Vagina (tissue), 2 donors: ENCODE measurements around the gene TMPRSS3. TPM values are rescaled to one million over a fixed set of nuclear protein-coding genes. Genes with fewer than 3 reads are reported as not detected.

Experiments
- DNase-seq, 2 donors: peaks; one replicate each; pipeline ENCODE4 v3.0.0-alpha.2; 2017; ENCODE audit errors: extremely low spot score in 2 of 2
- H3K27ac ChIP-seq: fragments of 200-600 bp; sonication (generic); one replicate; pipeline ENCODE4 v1.5.1; 2019
- H3K27me3 ChIP-seq: fragments of 200-600 bp; sonication (generic); one replicate; pipeline ENCODE4 v1.5.1; 2019
- H3K36me3 ChIP-seq, 2 donors: fragments of 200-600 bp; sonication (generic); one replicate each; pipeline ENCODE4 v1.5.1; 2017 to 2019
- H3K4me1 ChIP-seq: fragments of 200-600 bp; sonication (generic); one replicate; pipeline ENCODE4 v1.5.1; 2019
- H3K4me3 ChIP-seq, 2 donors: fragments of 200-600 bp; sonication (generic); 1 replicate in 1 of 2; 2 replicates in 1 of 2; pipeline ENCODE4 v1.5.1; 2016 to 2019
- H3K9me3 ChIP-seq: fragments of 200-600 bp; sonication (generic); one replicate; pipeline ENCODE4 v1.5.1; 2019
- POLR2A ChIP-seq, 2 donors: fragments of 450-650 bp; IDR thresholded peaks; one replicate each; pipeline ENCODE4 v1.6.1; 2017; ENCODE audit warnings: antibody characterized with exemption in 2 of 2, mild to moderate bottlenecking in 2 of 2, moderate library complexity in 2 of 2
- POLR2AphosphoS5 ChIP-seq, 2 donors: sonication (generic); formaldehyde crosslinking; IDR thresholded peaks; one replicate each; pipeline ENCODE4 v1.9.0; 2017; ENCODE audit warnings: antibody characterized with exemption in 2 of 2, mild to moderate bottlenecking in 2 of 2, low read depth in 1 of 2; ENCODE audit not compliant: insufficient read depth in 1 of 2
- intact Hi-C: fragments of 100-400 bp; cut with DNase I; formaldehyde crosslinking; loops from one replicate; pipeline ENCODE4 v1.15.1; 2023
- total RNA-seq: library from RNA; depleted of rRNA; stranded (reverse); fragments of >200 nt; gene quantifications from one replicate; pipeline ENCODE4 v1.2.3, GENCODE V29; 2016
- TF ChIP-seq, protein P1 (sequence below), 3 experiments: fragments of 450-650 bp in 2 of 3; fragments of 200-600 bp in 1 of 3; sonication (generic) in 1 of 3; IDR thresholded peaks; one replicate each; pipeline ENCODE4 v1.5.1; 2017 to 2019; ENCODE audit warnings: antibody characterized with exemption in 3 of 3, mild to moderate bottlenecking in 2 of 3, moderate library complexity in 2 of 3

TMPRSS3 gene
- total RNA-seq, 1 donor from 2014 or later = 0.25 TPM

DNA sequence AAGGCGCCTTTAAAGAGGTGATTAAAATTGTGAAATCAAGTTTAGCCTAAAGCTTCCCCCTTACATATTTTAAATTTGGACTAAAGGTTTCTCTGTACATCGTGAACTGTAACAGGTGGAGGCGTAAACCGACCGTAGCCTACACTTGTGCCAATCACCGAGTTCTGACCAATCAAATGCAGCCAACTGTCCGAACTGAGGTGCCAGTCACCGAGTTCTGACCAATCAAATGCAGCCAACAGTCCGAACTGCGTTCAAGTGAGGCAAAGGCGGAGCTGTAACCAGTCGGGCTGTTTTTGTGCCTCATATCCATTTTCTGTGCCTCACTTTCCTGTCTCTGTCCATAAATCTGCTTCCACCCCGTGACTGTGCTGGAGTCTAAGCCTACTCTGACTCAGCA, 36.9 kb downstream of the TMPRSS3 start:
- no peaks in the 10 kb centered on the region for H3K36me3 ChIP-seq
- H3K4me1 ChIP-seq = no peaks in the 10 kb centered on the region
- no peak overlapping the region for H3K27ac ChIP-seq
- no peak for DNase-seq
- H3K4me3 ChIP-seq = no peak overlapping the region
- H3K9me3 ChIP-seq = no peaks in the 10 kb centered on the region
- no peaks in the 10 kb centered on the region for H3K27me3 ChIP-seq
- TF ChIP-seq POLR2AphosphoS5 (IDR thresholded peaks at IDR 0.05; ENCODE audit: insufficient read depth in 1 of 2, low read depth in 1 of 2) (no peak), POLR2A (IDR thresholded peaks at IDR 0.05) (no peak)
- TF ChIP-seq, protein P1, sequence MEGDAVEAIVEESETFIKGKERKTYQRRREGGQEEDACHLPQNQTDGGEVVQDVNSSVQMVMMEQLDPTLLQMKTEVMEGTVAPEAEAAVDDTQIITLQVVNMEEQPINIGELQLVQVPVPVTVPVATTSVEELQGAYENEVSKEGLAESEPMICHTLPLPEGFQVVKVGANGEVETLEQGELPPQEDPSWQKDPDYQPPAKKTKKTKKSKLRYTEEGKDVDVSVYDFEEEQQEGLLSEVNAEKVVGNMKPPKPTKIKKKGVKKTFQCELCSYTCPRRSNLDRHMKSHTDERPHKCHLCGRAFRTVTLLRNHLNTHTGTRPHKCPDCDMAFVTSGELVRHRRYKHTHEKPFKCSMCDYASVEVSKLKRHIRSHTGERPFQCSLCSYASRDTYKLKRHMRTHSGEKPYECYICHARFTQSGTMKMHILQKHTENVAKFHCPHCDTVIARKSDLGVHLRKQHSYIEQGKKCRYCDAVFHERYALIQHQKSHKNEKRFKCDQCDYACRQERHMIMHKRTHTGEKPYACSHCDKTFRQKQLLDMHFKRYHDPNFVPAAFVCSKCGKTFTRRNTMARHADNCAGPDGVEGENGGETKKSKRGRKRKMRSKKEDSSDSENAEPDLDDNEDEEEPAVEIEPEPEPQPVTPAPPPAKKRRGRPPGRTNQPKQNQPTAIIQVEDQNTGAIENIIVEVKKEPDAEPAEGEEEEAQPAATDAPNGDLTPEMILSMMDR (IDR thresholded peaks at IDR 0.05) = no peak
- intact Hi-C loops = no loop called here

DNA sequence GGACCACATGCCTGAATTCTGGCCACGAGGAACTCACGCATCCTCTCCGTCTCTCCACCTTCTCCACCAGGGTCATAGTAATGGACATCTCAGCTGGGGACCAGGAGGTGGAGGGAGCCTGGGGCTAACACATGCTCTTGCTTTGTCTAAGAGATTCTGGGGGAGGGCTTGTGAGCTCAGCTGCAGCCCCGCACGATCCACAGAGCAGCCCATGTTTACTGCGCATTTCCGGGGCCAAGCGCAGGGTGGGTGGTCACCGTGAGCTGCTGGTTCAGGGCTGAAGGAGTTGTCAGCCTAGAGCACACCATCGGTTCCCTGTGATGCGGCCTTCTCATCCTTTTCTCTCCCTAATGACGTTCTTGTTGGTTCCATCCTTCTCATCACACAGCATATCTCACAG, 37.6 kb downstream of the TMPRSS3 start:
- DNase-seq = no peak
- no peaks in the 10 kb centered on the region for H3K36me3 ChIP-seq
- H3K4me1 ChIP-seq = no peaks in the 10 kb centered on the region
- no peak overlapping the region for H3K27ac ChIP-seq
- H3K27me3 ChIP-seq = no peaks in the 10 kb centered on the region
- no peaks in the 10 kb centered on the region for H3K9me3 ChIP-seq
- TF ChIP-seq, protein P1 (IDR thresholded peaks at IDR 0.05) = no peak
- TF ChIP-seq POLR2AphosphoS5 (IDR thresholded peaks at IDR 0.05; ENCODE audit: insufficient read depth in 1 of 2, low read depth in 1 of 2) (no peak), POLR2A (IDR thresholded peaks at IDR 0.05) (no peak)
- intact Hi-C loops = no loop called here
- no peak overlapping the region for H3K4me3 ChIP-seq

DNA sequence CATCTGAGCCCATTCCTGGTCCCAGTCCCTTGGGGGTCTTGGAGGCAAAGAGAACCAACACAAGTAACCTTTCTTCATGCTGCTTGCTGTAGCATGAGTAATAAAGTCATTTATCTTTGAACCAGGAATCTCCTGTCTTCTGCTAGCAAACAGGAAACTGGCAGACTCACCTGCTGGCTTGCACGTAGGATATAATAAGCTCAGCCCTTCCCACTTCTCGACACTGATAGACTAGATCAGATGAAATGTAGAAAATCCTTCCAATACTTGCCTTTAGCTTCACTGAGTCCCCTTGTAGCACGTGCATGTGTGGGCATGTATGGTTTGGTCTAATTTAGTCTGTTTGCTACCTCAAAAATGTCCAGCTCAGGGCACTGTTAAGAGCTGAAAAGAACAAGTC, 38.5 kb downstream of the TMPRSS3 start:
- no peak for DNase-seq
- intact Hi-C loops = no loop called here
- Histone ChIP-seq H3K4me1 (no peaks in the 10 kb centered on the region), H3K9me3 (no peaks in the 10 kb centered on the region), H3K27me3 (no peaks in the 10 kb centered on the region), H3K27ac (no peak overlapping the region), H3K36me3 (no peaks in the 10 kb centered on the region), H3K4me3 (no peak overlapping the region)
- TF ChIP-seq, protein P1 (IDR thresholded peaks at IDR 0.05) = no peak
- TF ChIP-seq POLR2AphosphoS5 (IDR thresholded peaks at IDR 0.05; ENCODE audit: insufficient read depth in 1 of 2, low read depth in 1 of 2) (no peak), POLR2A (IDR thresholded peaks at IDR 0.05) (no peak)

DNA sequence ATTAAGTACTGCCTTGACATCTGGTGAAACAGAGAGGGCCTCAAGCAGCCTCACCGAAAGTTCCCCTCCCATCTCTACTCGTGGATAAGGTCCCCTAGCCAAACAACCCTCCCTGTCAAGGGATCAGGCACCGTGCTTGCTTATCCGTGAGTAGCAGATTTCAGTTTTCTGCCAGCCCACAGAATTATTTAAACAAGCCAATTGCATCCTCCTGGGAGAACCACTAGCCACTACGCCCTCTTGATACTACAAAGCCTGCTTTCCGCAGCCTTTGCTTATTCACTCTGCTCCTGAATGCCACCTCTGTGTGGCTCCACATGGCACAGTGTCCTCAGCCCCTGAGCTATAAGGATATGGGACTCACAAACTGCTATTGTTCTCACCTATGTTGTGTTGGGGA, 39.2 kb downstream of the TMPRSS3 start:
- no peak overlapping the region for H3K27ac ChIP-seq
- H3K36me3 ChIP-seq = no peaks in the 10 kb centered on the region
- no peaks in the 10 kb centered on the region for H3K9me3 ChIP-seq
- no peaks in the 10 kb centered on the region for H3K27me3 ChIP-seq
- no peaks in the 10 kb centered on the region for H3K4me1 ChIP-seq
- H3K4me3 ChIP-seq = no peak overlapping the region
- TF ChIP-seq POLR2AphosphoS5 (IDR thresholded peaks at IDR 0.05; ENCODE audit: insufficient read depth in 1 of 2, low read depth in 1 of 2) (no peak), POLR2A (IDR thresholded peaks at IDR 0.05) (no peak)
- TF ChIP-seq, protein P1 (IDR thresholded peaks at IDR 0.05) = no peak
- intact Hi-C loops = no loop called here
- DNase-seq = no peak

GRCh38 chr21:42356046-42356445, 39.8 kb downstream of the TMPRSS3 start:
- DNase-seq = no peak
- Histone ChIP-seq H3K9me3 (no peaks in the 10 kb centered on the region), H3K27ac (no peak overlapping the region), H3K27me3 (no peaks in the 10 kb centered on the region), H3K36me3 (no peaks in the 10 kb centered on the region), H3K4me1 (no peaks in the 10 kb centered on the region), H3K4me3 (no peak overlapping the region)
- TF ChIP-seq, protein P1 (IDR thresholded peaks at IDR 0.05) = no peak
- TF ChIP-seq POLR2AphosphoS5 (IDR thresholded peaks at IDR 0.05; ENCODE audit: insufficient read depth in 1 of 2, low read depth in 1 of 2) (no peak), POLR2A (IDR thresholded peaks at IDR 0.05) (no peak)
- intact Hi-C loops = no loop called here
